HL-60 (cell line): ENCODE measurements around the gene NUDT3.
"Not testable (repeated sequence)": the region's sequence is repeated elsewhere in the genome, so short reads cannot be mapped to it uniquely, and the experiment has no call there.

Source experiments
- DNase-seq, 2 experiments: peaks; one replicate each; pipeline ENCODE4 v3.0.0-alpha.2; 2010 to 2020; ENCODE audit warnings: low read depth in 1 of 2, low spot score in 1 of 2
- H3K27ac ChIP-seq: fragments of 250-450 bp; sonication (Bioruptor Pico); replicated peaks from 2 replicates; pipeline ENCODE4 v1.5.1; 2020; ENCODE audit warnings: mild to moderate bottlenecking, moderate library complexity
- H3K27me3 ChIP-seq: fragments of 250-450 bp; sonication (Bioruptor Pico); 2 replicates; pipeline ENCODE4 v1.5.1; 2021; ENCODE audit warnings: mild to moderate bottlenecking, moderate library complexity; ENCODE audit not compliant: insufficient read depth, poor library complexity, severe bottlenecking
- H3K4me3 ChIP-seq: replicated peaks from 2 replicates; pipeline ENCODE4 v1.5.1; 2011; ENCODE audit warnings: mild to moderate bottlenecking, control low read depth, low read length; ENCODE audit not compliant: insufficient read depth
- GABPA ChIP-seq: IDR thresholded peaks from 2 replicates; pipeline ENCODE4 v1.6.1; 2012; ENCODE audit warnings: low read depth
- POLR2AphosphoS5 ChIP-seq: IDR thresholded peaks from 2 replicates; pipeline ENCODE4 v1.6.1; 2012; ENCODE audit warnings: low read depth
- SPI1 ChIP-seq: IDR thresholded peaks from 2 replicates; pipeline ENCODE4 v1.6.1; 2012; ENCODE audit warnings: low read depth, mild to moderate bottlenecking, borderline replicate concordance
- TF ChIP-seq, protein P1 (sequence below): IDR thresholded peaks from 2 replicates; pipeline ENCODE4 v1.6.1; 2012; ENCODE audit warnings: low read depth; ENCODE audit not compliant: insufficient replicate concordance
- TF ChIP-seq, protein P2 (sequence below): IDR thresholded peaks from one replicate; pipeline ENCODE4 v1.5.1; 2011; ENCODE audit warnings: low read length, control low read depth, inconsistent platforms; ENCODE audit not compliant: insufficient read depth

The NUDT3 gene

DNA sequence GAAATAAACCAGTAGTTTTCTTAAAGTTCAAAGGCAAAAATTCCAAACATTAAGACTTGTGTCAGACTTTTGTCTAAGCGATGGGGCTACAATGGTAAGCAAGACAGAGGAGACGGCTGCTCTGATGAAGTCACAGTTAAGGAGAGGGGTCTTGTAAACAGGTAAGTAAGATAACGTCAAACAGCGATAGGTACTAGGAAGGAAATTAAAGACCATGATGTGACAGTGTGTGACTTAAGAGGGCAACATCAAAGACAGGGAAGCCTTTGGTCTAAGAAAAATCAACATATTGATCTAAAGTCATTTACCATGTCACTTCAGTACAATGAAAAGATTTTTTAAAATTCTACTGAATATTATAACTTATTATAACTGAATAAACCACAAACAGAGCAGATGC lies 23.1 kb downstream of the NUDT3 start:
- no peak overlapping the region for H3K4me3 ChIP-seq
- TF ChIP-seq, protein P1, sequence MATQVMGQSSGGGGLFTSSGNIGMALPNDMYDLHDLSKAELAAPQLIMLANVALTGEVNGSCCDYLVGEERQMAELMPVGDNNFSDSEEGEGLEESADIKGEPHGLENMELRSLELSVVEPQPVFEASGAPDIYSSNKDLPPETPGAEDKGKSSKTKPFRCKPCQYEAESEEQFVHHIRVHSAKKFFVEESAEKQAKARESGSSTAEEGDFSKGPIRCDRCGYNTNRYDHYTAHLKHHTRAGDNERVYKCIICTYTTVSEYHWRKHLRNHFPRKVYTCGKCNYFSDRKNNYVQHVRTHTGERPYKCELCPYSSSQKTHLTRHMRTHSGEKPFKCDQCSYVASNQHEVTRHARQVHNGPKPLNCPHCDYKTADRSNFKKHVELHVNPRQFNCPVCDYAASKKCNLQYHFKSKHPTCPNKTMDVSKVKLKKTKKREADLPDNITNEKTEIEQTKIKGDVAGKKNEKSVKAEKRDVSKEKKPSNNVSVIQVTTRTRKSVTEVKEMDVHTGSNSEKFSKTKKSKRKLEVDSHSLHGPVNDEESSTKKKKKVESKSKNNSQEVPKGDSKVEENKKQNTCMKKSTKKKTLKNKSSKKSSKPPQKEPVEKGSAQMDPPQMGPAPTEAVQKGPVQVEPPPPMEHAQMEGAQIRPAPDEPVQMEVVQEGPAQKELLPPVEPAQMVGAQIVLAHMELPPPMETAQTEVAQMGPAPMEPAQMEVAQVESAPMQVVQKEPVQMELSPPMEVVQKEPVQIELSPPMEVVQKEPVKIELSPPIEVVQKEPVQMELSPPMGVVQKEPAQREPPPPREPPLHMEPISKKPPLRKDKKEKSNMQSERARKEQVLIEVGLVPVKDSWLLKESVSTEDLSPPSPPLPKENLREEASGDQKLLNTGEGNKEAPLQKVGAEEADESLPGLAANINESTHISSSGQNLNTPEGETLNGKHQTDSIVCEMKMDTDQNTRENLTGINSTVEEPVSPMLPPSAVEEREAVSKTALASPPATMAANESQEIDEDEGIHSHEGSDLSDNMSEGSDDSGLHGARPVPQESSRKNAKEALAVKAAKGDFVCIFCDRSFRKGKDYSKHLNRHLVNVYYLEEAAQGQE = no peak
- TF ChIP-seq, protein P2, sequence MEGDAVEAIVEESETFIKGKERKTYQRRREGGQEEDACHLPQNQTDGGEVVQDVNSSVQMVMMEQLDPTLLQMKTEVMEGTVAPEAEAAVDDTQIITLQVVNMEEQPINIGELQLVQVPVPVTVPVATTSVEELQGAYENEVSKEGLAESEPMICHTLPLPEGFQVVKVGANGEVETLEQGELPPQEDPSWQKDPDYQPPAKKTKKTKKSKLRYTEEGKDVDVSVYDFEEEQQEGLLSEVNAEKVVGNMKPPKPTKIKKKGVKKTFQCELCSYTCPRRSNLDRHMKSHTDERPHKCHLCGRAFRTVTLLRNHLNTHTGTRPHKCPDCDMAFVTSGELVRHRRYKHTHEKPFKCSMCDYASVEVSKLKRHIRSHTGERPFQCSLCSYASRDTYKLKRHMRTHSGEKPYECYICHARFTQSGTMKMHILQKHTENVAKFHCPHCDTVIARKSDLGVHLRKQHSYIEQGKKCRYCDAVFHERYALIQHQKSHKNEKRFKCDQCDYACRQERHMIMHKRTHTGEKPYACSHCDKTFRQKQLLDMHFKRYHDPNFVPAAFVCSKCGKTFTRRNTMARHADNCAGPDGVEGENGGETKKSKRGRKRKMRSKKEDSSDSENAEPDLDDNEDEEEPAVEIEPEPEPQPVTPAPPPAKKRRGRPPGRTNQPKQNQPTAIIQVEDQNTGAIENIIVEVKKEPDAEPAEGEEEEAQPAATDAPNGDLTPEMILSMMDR = no peak
- TF ChIP-seq POLR2AphosphoS5 (no peak), GABPA (no peak), SPI1 (no peak)
- no peak for DNase-seq
- H3K27ac ChIP-seq = no peak overlapping the region
- no peaks in the 10 kb centered on the region for H3K27me3 ChIP-seq

DNA sequence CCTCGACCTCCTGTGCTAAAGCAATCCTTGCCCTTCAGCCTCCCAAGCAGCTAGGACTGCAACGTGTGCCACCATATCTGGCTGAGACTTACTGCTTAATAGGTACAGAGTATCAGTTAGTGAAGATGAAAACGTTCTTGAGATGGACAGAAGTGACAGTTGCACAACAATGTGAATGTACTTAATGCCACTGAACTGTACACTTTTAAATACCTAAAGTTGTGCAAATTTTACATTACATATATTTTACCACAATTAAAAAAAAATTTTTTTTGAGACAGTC lies 25.9 kb downstream of the NUDT3 start:
- Histone ChIP-seq H3K4me3 (no peak overlapping the region), H3K27me3 (no peaks in the 10 kb centered on the region), H3K27ac (no peak overlapping the region)
- TF ChIP-seq, protein P1 = no peak
- TF ChIP-seq GABPA = no peak
- no peak for TF ChIP-seq POLR2AphosphoS5
- TF ChIP-seq, protein P2 = no peak
- no peak for TF ChIP-seq SPI1
- no peak for DNase-seq

DNA sequence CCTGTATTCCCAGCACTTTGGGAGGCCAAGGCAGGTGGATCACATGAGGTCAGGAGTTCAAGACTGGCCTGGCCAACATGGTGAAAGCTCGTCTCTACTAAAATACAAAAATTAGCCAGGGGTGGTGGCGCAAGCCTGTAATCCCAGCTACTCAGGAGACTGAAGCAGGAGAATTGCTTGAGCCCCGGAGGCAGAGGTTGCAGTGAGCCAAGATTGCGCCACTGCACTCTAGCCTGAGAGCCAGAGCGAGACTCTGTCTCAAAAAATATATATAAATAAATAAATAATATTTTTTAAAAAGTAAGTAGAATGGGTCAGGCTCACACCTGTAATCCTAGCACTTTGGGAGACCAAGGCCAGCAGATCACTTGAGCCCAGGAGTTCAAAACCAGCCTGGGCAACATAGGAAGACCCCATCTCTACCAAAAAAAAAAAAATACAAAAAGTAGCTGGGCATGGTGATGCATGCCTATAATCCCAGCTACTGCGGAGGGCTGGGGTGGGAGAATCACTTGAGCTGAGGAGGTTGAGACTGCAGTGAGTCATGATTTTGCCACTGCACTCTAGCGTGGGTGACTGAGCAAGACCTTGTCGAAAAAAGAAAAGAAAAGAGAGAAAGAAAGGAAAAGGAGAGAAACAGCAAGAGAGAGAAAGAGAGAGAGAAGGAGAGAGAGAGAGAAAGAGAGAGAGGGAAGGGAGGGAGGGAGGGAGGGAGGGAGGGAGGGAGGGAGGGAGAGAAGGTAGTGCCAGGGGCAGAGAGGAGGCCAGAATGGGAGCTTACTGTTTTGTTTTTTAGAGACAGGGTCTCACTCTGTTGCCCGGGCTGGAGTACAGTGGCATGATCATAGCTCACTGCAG lies 26.5 kb downstream of the NUDT3 start:
- DNase-seq = peak in 1 of 2 experiments; percentile 43
- not testable (repeated sequence) for H3K27me3 ChIP-seq, H3K4me3 ChIP-seq, H3K27ac ChIP-seq

DNA sequence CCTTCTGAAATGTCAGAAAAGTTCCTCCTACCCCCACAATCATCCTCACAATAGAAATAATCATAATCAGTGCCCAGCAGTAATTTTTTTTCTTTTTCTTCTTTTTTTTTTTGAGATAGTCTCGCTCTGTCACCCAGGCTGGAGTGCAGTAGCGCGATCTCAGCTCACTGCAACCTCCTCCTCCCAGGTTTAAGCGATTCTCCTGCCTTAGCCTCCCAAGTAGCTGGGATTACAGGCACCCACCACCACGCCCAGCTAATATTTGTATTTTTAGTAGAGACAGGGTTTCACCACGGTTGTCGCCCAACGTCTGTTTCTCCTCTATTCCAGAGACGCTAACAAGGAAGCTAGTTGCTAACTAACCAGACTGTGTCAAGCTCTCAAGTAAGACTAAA lies 28.8 kb downstream of the NUDT3 start:
- not testable (repeated sequence) for H3K27me3 ChIP-seq, H3K4me3 ChIP-seq, DNase-seq, H3K27ac ChIP-seq
